Astrocyte (in vitro differentiated cells and primary cell): ENCODE results near the gene NEUROD6. TPM values are rescaled to one million over a fixed set of nuclear protein-coding genes. Genes with fewer than 3 reads are reported as not detected.

ENCODE experiments used
- DNase-seq: peaks from one replicate; pipeline ENCODE4 v3.0.0-alpha.2; 2010; ENCODE audit warnings: low read depth
- FAIRE-seq: peaks from 2 replicates; lab custom pipeline; 2011; peaks lifted over from hg19 to GRCh38; lab: Jason Lieb, UNC
- H2AFZ ChIP-seq: 2 replicates; pipeline ENCODE4 v1.6.0; 2012; ENCODE audit warnings: low read depth, low read length, inconsistent platforms
- H3K27ac ChIP-seq: 2 replicates; pipeline ENCODE4 v1.5.1; 2011; ENCODE audit warnings: low read depth, low read length, inconsistent platforms
- H3K27me3 ChIP-seq: 2 replicates; pipeline ENCODE4 v1.6.0; 2011; ENCODE audit warnings: low read length, inconsistent platforms; ENCODE audit not compliant: insufficient read depth
- H3K36me3 ChIP-seq: 2 replicates; pipeline ENCODE4 v1.5.1; 2011; ENCODE audit warnings: low read length, inconsistent platforms; ENCODE audit not compliant: insufficient read depth
- H3K4me1 ChIP-seq: 2 replicates; pipeline ENCODE4 v1.5.1; 2011; ENCODE audit warnings: low read length, inconsistent platforms; ENCODE audit not compliant: insufficient read depth
- H3K4me2 ChIP-seq: 2 replicates; pipeline ENCODE4 v1.6.0; 2012; ENCODE audit warnings: low read length, inconsistent platforms
- H3K4me3 ChIP-seq: 2 replicates; pipeline ENCODE4 v1.5.1; 2011; ENCODE audit warnings: low read depth, mild to moderate bottlenecking, low read length, inconsistent platforms; ENCODE audit not compliant: insufficient read depth
- H3K79me2 ChIP-seq: 2 replicates; pipeline ENCODE4 v1.6.0; 2012; ENCODE audit warnings: mild to moderate bottlenecking, low read length, inconsistent platforms; ENCODE audit not compliant: insufficient read depth
- H3K9ac ChIP-seq: 2 replicates; pipeline ENCODE4 v1.6.0; 2012; ENCODE audit warnings: mild to moderate bottlenecking, low read length, inconsistent platforms
- H3K9me3 ChIP-seq: 2 replicates; pipeline ENCODE4 v1.5.1; 2012; ENCODE audit warnings: low read depth, mild to moderate bottlenecking, low read length, inconsistent platforms; ENCODE audit not compliant: insufficient read depth
- H4K20me1 ChIP-seq: 2 replicates; pipeline ENCODE4 v1.6.0; 2012; ENCODE audit warnings: low read length, inconsistent platforms; ENCODE audit not compliant: insufficient read depth
- H3K27ac Mint-ChIP-seq: one replicate; pipeline ENCODE4 v1.8.0; 2021; ENCODE audit warnings: mild to moderate bottlenecking, mixed read lengths; ENCODE audit not compliant: unreplicated experiment
- H3K27me3 Mint-ChIP-seq: one replicate; pipeline ENCODE4 v1.8.0; 2021; ENCODE audit warnings: low read depth, mixed read lengths; ENCODE audit not compliant: unreplicated experiment
- H3K36me3 Mint-ChIP-seq: one replicate; pipeline ENCODE4 v1.8.0; 2021; ENCODE audit warnings: low read depth, mixed read lengths; ENCODE audit not compliant: unreplicated experiment
- H3K4me1 Mint-ChIP-seq: one replicate; pipeline ENCODE4 v1.8.0; 2021; ENCODE audit warnings: low read depth, mixed read lengths; ENCODE audit not compliant: unreplicated experiment
- H3K4me3 Mint-ChIP-seq: one replicate; pipeline ENCODE4 v1.8.0; 2021; ENCODE audit warnings: mild to moderate bottlenecking, moderate library complexity, mixed read lengths; ENCODE audit not compliant: unreplicated experiment
- H3K9me3 Mint-ChIP-seq: one replicate; pipeline ENCODE4 v1.8.0; 2021; ENCODE audit warnings: mild to moderate bottlenecking, mixed read lengths; ENCODE audit not compliant: unreplicated experiment
- CTCF ChIP-seq: IDR thresholded peaks from 2 replicates; pipeline ENCODE4 v1.5.1; 2011; ENCODE audit warnings: low read depth, mild to moderate bottlenecking, inconsistent platforms, low read length, moderate library complexity; ENCODE audit not compliant: insufficient read depth
- EZH2 ChIP-seq: IDR thresholded peaks from 2 replicates; pipeline ENCODE4 v1.6.1; 2012; ENCODE audit warnings: mild to moderate bottlenecking, low read length, inconsistent platforms; ENCODE audit not compliant: insufficient read depth
- total RNA-seq: library from RNA; stranded (reverse); gene quantifications from 2 replicates; pipeline ENCODE4 v1.2.1, GENCODE V29; 2021

NEUROD6 gene
- total RNA-seq, 1 donor from 2014 or later, result not detected

GRCh38 chr7:31337002-31337565, 3.4 kb downstream of the NEUROD6 start:
- FAIRE-seq, result no peak
- no peak overlapping the region for H3K9ac ChIP-seq
- peaks cover 30% of the 10 kb centered on the region for H3K27me3 ChIP-seq
- no peaks in the 10 kb centered on the region for H3K4me1 ChIP-seq
- no peak overlapping the region for H3K4me3 ChIP-seq
- Mint-ChIP-seq H3K4me3 (no peak overlapping the region), H3K36me3 (no peaks in the 10 kb centered on the region), H3K27ac (no peak overlapping the region), H3K9me3 (peaks cover 4% of the 10 kb centered on the region), H3K27me3 (peaks cover 31% of the 10 kb centered on the region), H3K4me1 (no peaks in the 10 kb centered on the region)
- TF ChIP-seq CTCF (no peak), EZH2 (no peak)
- H4K20me1 ChIP-seq, result no peaks in the 10 kb centered on the region
- no peaks in the 10 kb centered on the region for H3K79me2 ChIP-seq
- peak overlapping the region; percentile 15 for H3K4me2 ChIP-seq
- DNase-seq, result no peak
- no peaks in the 10 kb centered on the region for H3K9me3 ChIP-seq
- H2AFZ ChIP-seq, result no peak overlapping the region
- no peaks in the 10 kb centered on the region for H3K36me3 ChIP-seq
- H3K27ac ChIP-seq, result no peak overlapping the region

- Histone ChIP-seq H3K27ac (no peak overlapping the region), H4K20me1 (no peaks in the 10 kb centered on the region), H3K4me2 (peak overlapping the region; percentile 36), H3K4me3 (no peak overlapping the region), H3K9ac (no peak overlapping the region), H3K27me3 (peaks cover 30% of the 10 kb centered on the region), H2AFZ (no peak overlapping the region), H3K9me3 (no peaks in the 10 kb centered on the region), H3K79me2 (no peaks in the 10 kb centered on the region), H3K4me1 (no peaks in the 10 kb centered on the region), H3K36me3 (no peaks in the 10 kb centered on the region)
- H3K27ac Mint-ChIP-seq, result no peak overlapping the region
- FAIRE-seq (no peak), DNase-seq (no peak)
- peaks cover 31% of the 10 kb centered on the region for H3K27me3 Mint-ChIP-seq
- no peak for TF ChIP-seq CTCF
- peak; percentile 55 for TF ChIP-seq EZH2
- no peak overlapping the region for H3K4me3 Mint-ChIP-seq
- no peaks in the 10 kb centered on the region for H3K4me1 Mint-ChIP-seq
- peaks cover 4% of the 10 kb centered on the region for H3K9me3 Mint-ChIP-seq
- H3K36me3 Mint-ChIP-seq, result no peaks in the 10 kb centered on the region
Observed at GRCh38 chr7:31336202-31337001, 4.1 kb downstream of the NEUROD6 start.

- Mint-ChIP-seq H3K36me3 (no peaks in the 10 kb centered on the region), H3K9me3 (peaks cover 4% of the 10 kb centered on the region), H3K4me3 (no peak overlapping the region), H3K27ac (no peak overlapping the region), H3K4me1 (no peaks in the 10 kb centered on the region), H3K27me3 (peaks cover 31% of the 10 kb centered on the region)
- H3K4me3 ChIP-seq, result no peak overlapping the region
- peak overlapping the region; percentile 36 for H3K4me2 ChIP-seq
- H3K36me3 ChIP-seq, result no peaks in the 10 kb centered on the region
- no peak for FAIRE-seq
- H3K9me3 ChIP-seq, result no peaks in the 10 kb centered on the region
- no peaks in the 10 kb centered on the region for H4K20me1 ChIP-seq
- peaks cover 27% of the 10 kb centered on the region for H3K27me3 ChIP-seq
- H3K4me1 ChIP-seq, result no peaks in the 10 kb centered on the region
- DNase-seq, result no peak
- H3K27ac ChIP-seq, result no peak overlapping the region
- no peak for TF ChIP-seq CTCF
- no peak for TF ChIP-seq EZH2
- H2AFZ ChIP-seq, result no peak overlapping the region
- H3K79me2 ChIP-seq, result no peaks in the 10 kb centered on the region
- no peak overlapping the region for H3K9ac ChIP-seq
Observed at GRCh38 chr7:31335884-31336201, 4.7 kb downstream of the NEUROD6 start.
